HepG2 (cell line): ENCODE results near the gene IMPDH1. TPM values are rescaled to one million over a fixed set of nuclear protein-coding genes. Genes with fewer than 3 reads are reported as not detected.

Experiments used
- CREB1 ChIP-seq, 2 experiments: fragments of 450-650 bp in 1 of 2; IDR thresholded peaks; 2 replicates each; pipeline ENCODE4 v1.6.1; 2016 to 2017; ENCODE audit warnings: control low read depth in 1 of 2, mild to moderate bottlenecking in 1 of 2, missing compliant biosample characterization in 1 of 2, missing genetic modification characterization in 1 of 2
- MLLT10 ChIP-seq: sonication (generic); formaldehyde crosslinking; IDR thresholded peaks from 2 replicates; pipeline ENCODE4 v1.4.0; 2020; ENCODE audit warnings: missing genetic modification reagents
- PBX2 ChIP-seq: IDR thresholded peaks from 2 replicates; pipeline ENCODE4 v1.6.1; 2016; ENCODE audit warnings: control low read depth
- PCBP1 ChIP-seq: fragments of 200-400 bp; formaldehyde crosslinking; IDR thresholded peaks from 2 replicates; pipeline ENCODE4 v1.6.1; 2017; ENCODE audit warnings: mild to moderate bottlenecking, low read depth, low read length, borderline replicate concordance
- PHF8 ChIP-seq: sonication (generic); formaldehyde crosslinking; IDR thresholded peaks from 2 replicates; pipeline ENCODE4 v1.5.0; 2020; ENCODE audit warnings: missing genetic modification reagents
- ZNF18 ChIP-seq: sonication (generic); formaldehyde crosslinking; IDR thresholded peaks from 2 replicates; pipeline ENCODE4 v1.8.0; 2022; ENCODE audit warnings: mild to moderate bottlenecking, missing genetic modification reagents; ENCODE audit not compliant: insufficient replicate concordance
- ZNF318 ChIP-seq: sonication (generic); formaldehyde crosslinking; IDR thresholded peaks from 2 replicates; pipeline ENCODE4 v1.4.0; 2020; ENCODE audit warnings: mild to moderate bottlenecking, missing genetic modification reagents
- ZNF672 ChIP-seq: sonication (generic); formaldehyde crosslinking; IDR thresholded peaks from 2 replicates; pipeline ENCODE4 v1.8.1; 2022; ENCODE audit warnings: missing genetic modification reagents
- ZNF709 ChIP-seq: sonication (generic); formaldehyde crosslinking; IDR thresholded peaks from 2 replicates; pipeline ENCODE4 v1.5.0; 2020; ENCODE audit warnings: mild to moderate bottlenecking, missing genetic modification reagents
- polyA plus RNA-seq, 8 experiments: library from polyadenylated mRNA; depleted of rRNA in 3 of 8; stranded (reverse) in 7 of 8; unstranded in 1 of 8; fragments of >200 nt; fragmentation: Illumina TruSeq in 4 of 8; extraction: Trizol in 4 of 8; gene quantifications; 2 replicates each; pipeline versions ENCODE4 v1.2.1 to v1.2.3, GENCODE V29; 2011 to 2016; ENCODE audit warnings: low read depth in 4 of 8, missing spikeins in 1 of 8, mixed read lengths in 1 of 8; ENCODE audit not compliant: insufficient read depth in 1 of 8
- total RNA-seq, 5 experiments: library from RNA; depleted of rRNA; stranded (reverse); fragments of >200 nt; fragmentation: Illumina TruSeq; extraction: Trizol; gene quantifications; 2 replicates each; pipeline ENCODE4 v1.2.3, GENCODE V29; 2016; ENCODE audit warnings: low read depth in 1 of 5
- TF ChIP-seq, protein P1 (sequence below), 2 experiments: sonication (generic) in 1 of 2; formaldehyde crosslinking in 1 of 2; IDR thresholded peaks; 2 replicates each; pipeline versions ENCODE4 v1.4.0 to v1.6.1; 2018 to 2020; ENCODE audit warnings: missing genetic modification reagents in 2 of 2, borderline replicate concordance in 1 of 2, low read depth in 1 of 2, mild to moderate bottlenecking in 1 of 2, missing biosample characterization in 1 of 2

The IMPDH1 gene
- total and polyA plus RNA-seq, 2 of the 13 experiments (the other 11 are each of a cell fraction or from before 2014, with no cell fraction given): 22.8 to 34.0 TPM

DNA sequence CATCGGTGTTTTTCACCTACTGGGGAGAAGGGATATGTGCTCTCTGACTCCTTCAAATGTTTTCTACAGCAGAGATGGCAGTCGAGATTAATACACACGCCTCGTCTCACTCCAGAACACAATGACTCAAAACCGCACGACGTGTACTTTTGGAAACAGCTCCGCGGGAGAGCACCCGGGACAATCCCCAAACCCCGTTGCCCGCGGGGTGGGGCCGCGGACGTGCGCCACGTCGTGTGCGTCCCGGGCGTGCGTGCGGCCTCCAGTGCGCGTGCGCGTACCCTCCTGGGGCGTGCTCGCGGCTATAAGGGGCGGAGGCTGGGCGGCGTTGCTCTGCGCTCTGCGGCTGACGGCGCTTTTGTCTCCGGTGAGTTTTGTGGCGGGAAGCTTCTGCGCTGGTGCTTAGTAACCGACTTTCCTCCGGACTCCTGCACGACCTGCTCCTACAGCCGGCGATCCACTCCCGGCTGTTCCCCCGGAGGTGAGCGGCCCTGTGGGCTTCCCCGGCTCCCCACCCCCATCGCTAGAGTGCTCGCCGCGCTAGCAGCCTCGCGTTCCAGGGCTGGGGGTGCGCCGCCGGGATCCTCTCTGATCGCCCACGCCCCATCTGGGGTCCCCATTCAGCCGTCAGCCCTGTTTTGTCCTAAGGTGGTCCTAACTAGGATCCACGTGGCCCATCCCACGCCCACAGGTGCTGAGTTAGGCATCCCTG, 45.9 kb upstream of the IMPDH1 start, which contains the start of gene HILPDA (continued):
- TF ChIP-seq, protein P1, sequence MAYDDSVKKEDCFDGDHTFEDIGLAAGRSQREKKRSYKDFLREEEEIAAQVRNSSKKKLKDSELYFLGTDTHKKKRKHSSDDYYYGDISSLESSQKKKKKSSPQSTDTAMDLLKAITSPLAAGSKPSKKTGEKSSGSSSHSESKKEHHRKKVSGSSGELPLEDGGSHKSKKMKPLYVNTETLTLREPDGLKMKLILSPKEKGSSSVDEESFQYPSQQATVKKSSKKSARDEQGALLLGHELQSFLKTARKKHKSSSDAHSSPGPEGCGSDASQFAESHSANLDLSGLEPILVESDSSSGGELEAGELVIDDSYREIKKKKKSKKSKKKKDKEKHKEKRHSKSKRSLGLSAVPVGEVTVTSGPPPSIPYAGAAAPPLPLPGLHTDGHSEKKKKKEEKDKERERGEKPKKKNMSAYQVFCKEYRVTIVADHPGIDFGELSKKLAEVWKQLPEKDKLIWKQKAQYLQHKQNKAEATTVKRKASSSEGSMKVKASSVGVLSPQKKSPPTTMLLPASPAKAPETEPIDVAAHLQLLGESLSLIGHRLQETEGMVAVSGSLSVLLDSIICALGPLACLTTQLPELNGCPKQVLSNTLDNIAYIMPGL (CRISPR knock-in tag; IDR thresholded peaks at IDR 0.05; ENCODE audit: borderline replicate concordance in 1 of 2, low read depth in 1 of 2): peak; percentile 69 to 82
- TF ChIP-seq ZNF318 (CRISPR knock-in tag) (no peak), MLLT10 (CRISPR knock-in tag) (no peak), PHF8 (CRISPR knock-in tag) (peak; percentile 79), ZNF709 (peak; percentile 89), PCBP1 (no peak), ZNF18 (CRISPR knock-in tag) (no peak), ZNF672 (CRISPR knock-in tag) (no peak), CREB1 (IDR thresholded peaks at IDR 0.05) (0 out of 2 replicates have a peak, but pooled peaks have one; percentile 8), CREB1 (CRISPR knock-in tag; IDR thresholded peaks at IDR 0.05) (no peak), PBX2 (CRISPR knock-in tag) (no peak)
